ENCODE measurements around the gene MCF2L. TPM values are rescaled to one million over a fixed set of nuclear protein-coding genes. Genes with fewer than 3 reads are reported as not detected.
A peak's percentile ranks its signal among the peaks of the same experiment; 100 is the strongest.

The MCF2L gene
- total and polyA plus RNA-seq, 4 donors = 21.0 to 78.7 (median 35.9) TPM

GRCh38 chr13:113115363-113116205 lies 146.6 kb downstream of the MCF2L start:
- Histone ChIP-seq H3K4me3 (no peak overlapping the region), H3K27ac (ENCODE audit: low read depth in 1 of 2, low read length in 1 of 2) (no peak overlapping the region), H3K9me3 (ENCODE audit: control insufficient read depth in 4 of 4, insufficient read depth in 3 of 4, low read length in 3 of 4) (peaks cover 0 to 3% (median 0%) of the 10 kb centered on the region in 4 donors), H3K9ac (ENCODE audit: insufficient read depth in 1 of 2, low read length in 2 of 2) (no peak overlapping the region), H3K4me1 (ENCODE audit: control insufficient read depth in 5 of 5, insufficient read depth in 5 of 5, low read length in 5 of 5) (peaks cover 0 to 4% (median 4%) of the 10 kb centered on the region in 5 donors), H3K27me3 (ENCODE audit: control insufficient read depth in 3 of 3, insufficient read depth in 3 of 3, low read length in 2 of 3) (peaks cover 0 to 11% (median 9%) of the 10 kb centered on the region in 3 donors), H3K36me3 (ENCODE audit: control insufficient read depth in 4 of 4, insufficient read depth in 4 of 4, low read length in 4 of 4) (no peaks in the 10 kb centered on the region)
- TF ChIP-seq CTCF (IDR thresholded peaks at IDR 0.05; ENCODE audit: control extremely low read depth, extremely low read depth) = no peak
- ATAC-seq (ENCODE audit: insufficient read depth, low FRiP score) (no peak), DNase-seq (peak in 1 of 3 donors; percentile 9)
- WGBS, 2 donors = 84 to 90% methylated on average over 21 of the region's 21 CpGs

- TF ChIP-seq CTCF (IDR thresholded peaks at IDR 0.05; ENCODE audit: control extremely low read depth, extremely low read depth) = no peak
- H3K9ac ChIP-seq (ENCODE audit: insufficient read depth in 1 of 2, low read length in 2 of 2) = no peak overlapping the region
- no peak for DNase-seq
These were observed 147.3 kb downstream of the MCF2L start for GRCh38 chr13:113116206-113116800.

GRCh38 chr13:113116871-113117271 lies 147.9 kb downstream of the MCF2L start:
- H3K27ac ChIP-seq (ENCODE audit: low read depth in 1 of 2, low read length in 1 of 2) = no peak overlapping the region
- H3K9ac ChIP-seq (ENCODE audit: insufficient read depth in 1 of 2, low read length in 2 of 2) = no peak overlapping the region
- H3K9me3 ChIP-seq (ENCODE audit: control insufficient read depth in 4 of 4, insufficient read depth in 3 of 4, low read length in 3 of 4) = peaks cover 0 to 3% (median 0%) of the 10 kb centered on the region in 4 donors
- ATAC-seq (ENCODE audit: insufficient read depth, low FRiP score) (no peak), DNase-seq (no peak)
- no peak overlapping the region for H3K4me3 ChIP-seq
- 92 to 93% methylated on average over 10 of the region's 10 CpGs for WGBS, 2 donors
- peaks cover 0 to 4% (median 0%) of the 10 kb centered on the region in 5 donors for H3K4me1 ChIP-seq (ENCODE audit: control insufficient read depth in 5 of 5, insufficient read depth in 5 of 5, low read length in 5 of 5)
- H3K27me3 ChIP-seq (ENCODE audit: control insufficient read depth in 3 of 3, insufficient read depth in 3 of 3, low read length in 2 of 3) = peaks cover 0 to 5% (median 4%) of the 10 kb centered on the region in 3 donors
- TF ChIP-seq CTCF (IDR thresholded peaks at IDR 0.05; ENCODE audit: control extremely low read depth, extremely low read depth) = no peak
- no peaks in the 10 kb centered on the region for H3K36me3 ChIP-seq (ENCODE audit: control insufficient read depth in 4 of 4, insufficient read depth in 4 of 4, low read length in 4 of 4)

More at GRCh38 chr13:113116206-113116800, 147.3 kb downstream of the MCF2L start:
- no peak for ATAC-seq (ENCODE audit: insufficient read depth, low FRiP score)
- no peak overlapping the region for H3K4me3 ChIP-seq
- 86 to 91% methylated on average over 10 of the region's 10 CpGs for WGBS, 2 donors
- H3K36me3 ChIP-seq (ENCODE audit: control insufficient read depth in 4 of 4, insufficient read depth in 4 of 4, low read length in 4 of 4) = no peaks in the 10 kb centered on the region
- H3K9me3 ChIP-seq (ENCODE audit: control insufficient read depth in 4 of 4, insufficient read depth in 3 of 4, low read length in 3 of 4) = peaks cover 0 to 3% (median 0%) of the 10 kb centered on the region in 4 donors
- H3K4me1 ChIP-seq (ENCODE audit: control insufficient read depth in 5 of 5, insufficient read depth in 5 of 5, low read length in 5 of 5) = peaks cover 0 to 4% (median 0%) of the 10 kb centered on the region in 5 donors
- peaks cover 0 to 7% (median 4%) of the 10 kb centered on the region in 3 donors for H3K27me3 ChIP-seq (ENCODE audit: control insufficient read depth in 3 of 3, insufficient read depth in 3 of 3, low read length in 2 of 3)
- H3K27ac ChIP-seq (ENCODE audit: low read depth in 1 of 2, low read length in 1 of 2) = no peak overlapping the region

All from lung (tissue), 12 donors.